GM18505 (cell line): ENCODE measurements around the gene SAMD1.
"Not testable (repeated sequence)": the region's sequence is repeated elsewhere in the genome, so short reads cannot be mapped to it uniquely, and the experiment has no call there.

ENCODE experiments used
- ATAC-seq: cut with Tn5 transposase; IDR thresholded peaks from one replicate; pipeline ENCODE4 v1.9.1; 2021; ENCODE audit not compliant: unreplicated experiment
- POLR2A ChIP-seq: IDR thresholded peaks from 4 replicates; pipeline ENCODE4 v1.6.1; 2011; ENCODE audit warnings: borderline replicate concordance; ENCODE audit not compliant: insufficient read depth, insufficient read length; ENCODE audit errors: extremely low read depth

Gene SAMD1

DNA sequence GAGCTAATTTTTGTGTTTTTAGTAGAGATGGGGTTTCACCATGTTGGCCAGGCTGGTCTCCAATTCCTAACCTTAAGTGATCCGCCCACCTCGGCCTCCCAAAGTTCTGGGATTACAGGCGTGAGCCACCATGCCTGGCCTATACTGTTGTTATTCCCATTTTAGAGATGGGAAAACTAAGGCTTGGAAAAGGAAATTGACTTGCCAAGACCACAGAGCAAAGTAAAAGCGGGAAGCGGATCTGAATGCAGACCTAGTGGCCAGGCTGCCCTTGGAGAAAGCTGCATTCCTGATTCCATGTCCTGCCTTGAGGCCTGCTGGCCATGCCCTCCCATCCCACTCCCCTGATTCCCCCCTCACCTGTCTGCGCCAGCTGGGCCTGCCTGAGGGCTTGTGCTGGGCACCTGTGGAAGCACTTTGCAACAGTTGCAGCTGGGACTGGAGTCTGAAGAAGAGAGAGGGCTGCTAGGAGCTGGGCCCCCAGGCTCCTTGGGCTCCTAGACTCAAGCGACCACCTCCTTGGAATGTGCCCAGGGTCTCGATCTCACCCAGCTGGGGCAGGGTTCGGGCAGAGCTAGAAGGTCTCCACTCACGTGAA lies 34.4 kb downstream of the SAMD1 start:
- no peak for ATAC-seq
- no peak for TF ChIP-seq POLR2A

DNA sequence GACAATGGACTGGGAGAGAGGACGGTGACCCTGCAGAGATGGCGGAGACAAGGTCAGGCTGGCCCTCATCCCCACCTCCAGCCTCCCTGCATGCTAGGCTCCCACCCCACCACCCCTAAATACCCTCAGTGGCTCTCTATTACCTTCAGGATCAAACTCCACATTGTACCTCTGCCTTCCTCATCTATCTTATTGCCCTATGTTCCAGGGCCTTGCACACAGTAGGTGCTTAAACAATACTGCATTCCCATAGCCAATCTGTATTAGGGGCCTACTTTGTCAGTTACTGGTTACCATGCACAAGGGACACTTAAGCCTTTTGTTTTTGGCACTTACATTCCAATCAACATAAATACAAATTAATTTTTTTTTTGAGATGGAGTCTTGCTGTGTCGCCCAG lies 35.2 kb downstream of the SAMD1 start:
- TF ChIP-seq POLR2A: no peak
- no peak for ATAC-seq

DNA sequence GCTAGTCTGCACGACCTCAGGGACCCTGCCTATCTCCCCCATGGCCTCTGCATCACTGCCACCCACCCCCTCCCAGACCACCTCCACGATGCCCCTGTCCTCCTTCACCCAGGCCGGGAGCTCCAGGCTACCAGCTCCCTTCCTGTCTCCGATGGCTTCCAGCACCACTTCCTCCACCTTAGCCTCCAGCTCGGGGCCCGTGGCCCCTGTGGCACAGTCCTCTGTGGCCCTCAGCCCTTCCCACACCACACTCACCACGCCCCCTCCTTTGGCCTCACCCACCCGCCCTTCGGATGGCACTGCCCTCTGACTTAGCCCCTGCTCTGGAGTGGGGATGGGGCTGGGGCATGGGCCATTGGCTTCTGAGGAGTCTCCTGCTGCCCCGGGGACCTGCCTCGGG lies 35.8 kb downstream of the SAMD1 start:
- ATAC-seq: no peak
- no peak for TF ChIP-seq POLR2A

DNA sequence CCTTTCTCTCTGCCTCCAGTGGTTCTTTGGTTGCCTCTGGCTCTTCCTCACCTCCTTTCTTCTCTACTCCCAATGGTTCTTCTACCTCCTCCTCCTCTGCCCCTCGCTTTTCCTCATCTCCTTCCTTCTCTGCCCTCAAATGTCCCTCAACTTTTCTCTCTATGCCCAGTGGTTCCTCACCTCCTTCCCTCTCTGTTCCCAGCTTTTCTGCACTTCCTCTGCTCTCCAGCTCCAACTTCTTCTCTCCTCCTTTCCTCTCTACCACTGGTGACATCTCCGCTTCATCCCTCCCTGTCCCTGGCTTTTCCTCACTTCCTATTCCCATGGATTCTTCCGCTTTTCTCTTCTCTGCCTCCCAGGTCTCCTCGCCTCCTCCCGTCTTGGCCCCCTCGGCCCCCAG lies 36.5 kb downstream of the SAMD1 start:
- ATAC-seq: no peak
- TF ChIP-seq POLR2A: no peak

DNA sequence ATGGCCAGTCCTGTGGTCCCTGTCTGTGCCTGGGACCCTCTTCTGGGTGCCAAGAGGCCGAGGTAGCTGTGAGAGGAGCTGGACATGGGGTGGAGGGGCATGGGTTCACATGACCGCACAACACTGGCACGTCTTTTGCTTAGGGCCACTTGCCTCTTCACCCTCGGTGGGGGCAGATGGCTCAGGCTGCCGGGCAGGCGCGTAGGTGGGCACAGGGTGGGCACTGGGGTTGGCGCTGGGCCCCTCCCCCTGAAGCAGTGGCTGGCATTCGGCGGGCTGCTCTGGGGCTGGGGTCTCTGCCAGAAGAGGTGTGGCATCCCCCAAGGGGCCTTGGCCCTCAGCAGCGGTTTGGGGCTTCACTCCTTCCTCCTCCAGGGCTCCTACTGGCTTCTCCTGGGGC lies 37.1 kb downstream of the SAMD1 start:
- no peak for ATAC-seq
- no peak for TF ChIP-seq POLR2A

DNA sequence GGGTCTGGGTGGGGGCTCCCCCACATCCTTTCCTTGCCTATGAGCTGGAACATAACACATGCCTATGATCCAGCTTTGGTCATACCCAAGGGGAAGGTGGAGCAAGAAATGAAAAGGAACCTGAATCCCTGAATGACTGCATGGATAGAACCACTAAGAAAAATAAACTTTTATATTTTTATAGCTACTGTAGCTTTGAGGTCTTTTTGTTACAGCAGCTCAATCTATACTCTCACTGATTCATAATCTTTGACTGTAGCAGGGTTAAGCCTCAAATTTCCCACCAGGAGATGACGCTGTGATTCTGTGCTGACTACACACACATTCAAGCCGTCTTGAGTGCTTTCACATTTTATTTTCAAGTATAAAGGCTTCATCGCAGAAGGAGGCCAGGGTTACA lies 37.5 kb downstream of the SAMD1 start:
- no peak for TF ChIP-seq POLR2A

DNA sequence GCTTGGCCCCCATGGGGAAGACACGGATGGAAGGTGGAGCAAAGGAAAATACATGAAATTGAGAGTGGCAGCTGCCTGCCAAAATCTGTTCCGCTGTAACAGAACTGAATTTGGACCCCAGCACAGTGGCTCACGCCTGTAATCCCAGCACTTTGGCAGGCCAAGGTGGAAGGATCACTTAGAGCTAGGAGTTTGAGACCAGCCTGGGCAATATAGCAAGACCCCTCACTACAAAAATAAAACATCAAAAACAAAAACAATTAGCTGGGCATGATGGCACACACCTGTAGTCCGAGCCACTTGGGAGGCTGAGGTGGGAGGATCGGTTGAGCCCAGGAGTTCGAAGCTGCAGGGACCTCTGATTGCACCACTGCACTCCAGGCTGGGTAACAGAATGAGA lies 38.1 kb downstream of the SAMD1 start:
- ATAC-seq: no peak
- no peak for TF ChIP-seq POLR2A

More for the DNA sequence above, 37.5 kb downstream of the SAMD1 start:
- no peak for ATAC-seq

DNA sequence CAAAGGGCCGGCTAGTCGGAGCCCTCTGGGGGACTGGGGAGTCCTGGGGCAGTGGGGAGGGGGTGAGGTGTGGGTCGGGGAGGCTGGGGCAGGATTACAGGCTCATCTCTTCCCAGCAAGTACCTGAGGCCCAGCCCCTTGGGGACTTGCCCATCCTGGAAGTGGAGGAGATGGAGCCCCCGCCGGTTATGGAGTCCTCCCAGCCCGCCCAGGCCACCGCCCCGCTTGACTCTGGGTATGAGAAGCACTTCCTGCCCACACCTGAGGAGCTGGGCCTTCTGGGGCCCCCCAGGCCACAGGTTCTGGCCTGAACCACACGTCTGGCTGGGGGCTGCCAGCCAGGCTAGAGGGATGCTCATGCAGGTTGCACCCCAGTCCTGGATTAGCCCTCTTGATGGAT lies 38.6 kb downstream of the SAMD1 start:
- no peak for TF ChIP-seq POLR2A
- ATAC-seq: no peak

DNA sequence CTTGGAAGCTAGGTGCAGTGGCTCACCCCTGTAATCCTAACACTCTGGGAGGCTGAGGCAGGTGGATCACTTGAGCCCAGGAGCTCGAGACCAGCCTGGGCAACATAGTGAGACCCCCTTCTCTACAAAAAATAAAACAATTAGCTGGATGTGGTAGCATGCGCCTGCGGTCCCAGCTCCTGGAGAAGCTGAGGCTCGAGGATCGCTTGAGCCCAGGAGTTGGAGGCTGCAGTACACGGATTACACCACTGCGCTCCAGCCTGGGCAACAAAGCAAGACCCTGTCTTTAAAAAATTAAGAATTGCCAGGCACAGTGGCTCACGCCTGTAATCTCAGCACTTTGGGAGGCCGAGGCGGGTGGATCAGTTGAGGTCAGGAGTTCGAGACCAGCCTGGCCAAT lies 39.6 kb downstream of the SAMD1 start:
- not testable (repeated sequence) for ATAC-seq

DNA sequence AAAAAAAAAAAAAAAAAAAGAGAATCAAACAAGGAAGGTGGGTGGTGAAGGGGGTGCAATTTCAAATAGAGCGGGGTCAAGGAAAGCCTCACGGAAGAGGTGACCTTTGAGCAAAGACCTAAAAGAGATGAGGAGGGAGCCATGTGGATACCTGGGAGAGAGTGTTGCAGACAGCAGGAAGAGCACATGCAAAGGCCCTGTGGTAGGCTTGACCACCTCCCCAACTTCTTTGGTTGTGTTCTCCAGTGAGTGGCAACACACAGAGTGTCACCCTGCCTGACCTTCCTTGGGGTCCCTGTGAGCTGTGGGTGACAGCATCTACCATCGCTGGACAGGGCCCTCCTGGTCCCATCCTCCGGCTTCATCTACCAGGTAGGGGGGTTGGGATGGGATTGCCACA lies 40.0 kb downstream of the SAMD1 start:
- TF ChIP-seq POLR2A: no peak
- no peak for ATAC-seq

DNA sequence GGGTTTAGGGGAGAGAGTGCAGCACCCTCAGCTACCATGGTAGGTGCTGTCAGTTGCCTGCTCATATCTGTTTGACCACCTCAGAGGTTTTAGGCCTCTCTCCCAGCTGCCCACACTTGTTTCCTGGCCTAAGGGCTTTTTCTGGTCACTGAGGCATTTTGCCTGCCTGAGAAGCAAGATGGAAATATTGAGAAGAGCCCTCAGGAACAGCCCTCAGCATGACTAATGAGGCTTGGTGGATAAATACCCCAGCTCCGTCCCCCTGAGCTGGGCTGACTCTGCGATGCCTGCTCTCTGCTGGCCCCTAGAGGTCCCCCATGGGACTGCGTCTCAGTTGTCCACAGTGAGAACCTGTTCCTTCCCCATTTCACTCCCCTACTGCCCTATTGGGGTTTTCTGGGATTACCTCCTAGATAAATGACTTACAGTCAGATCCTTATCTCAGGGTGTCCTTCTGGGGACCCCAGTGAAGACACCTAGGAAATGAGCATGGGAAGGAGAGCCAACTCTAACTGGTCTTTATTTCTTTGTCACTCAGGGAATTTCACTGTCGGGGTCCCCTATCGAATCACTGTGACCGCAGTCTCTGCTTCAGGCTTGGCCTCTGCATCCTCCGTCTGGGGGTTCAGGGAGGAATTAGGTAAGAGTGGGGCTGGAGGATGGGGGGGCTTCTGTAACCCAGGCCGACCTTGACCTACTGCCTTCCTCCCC lies 42.0 kb downstream of the SAMD1 start:
- no peak for TF ChIP-seq POLR2A
- no peak for ATAC-seq

DNA sequence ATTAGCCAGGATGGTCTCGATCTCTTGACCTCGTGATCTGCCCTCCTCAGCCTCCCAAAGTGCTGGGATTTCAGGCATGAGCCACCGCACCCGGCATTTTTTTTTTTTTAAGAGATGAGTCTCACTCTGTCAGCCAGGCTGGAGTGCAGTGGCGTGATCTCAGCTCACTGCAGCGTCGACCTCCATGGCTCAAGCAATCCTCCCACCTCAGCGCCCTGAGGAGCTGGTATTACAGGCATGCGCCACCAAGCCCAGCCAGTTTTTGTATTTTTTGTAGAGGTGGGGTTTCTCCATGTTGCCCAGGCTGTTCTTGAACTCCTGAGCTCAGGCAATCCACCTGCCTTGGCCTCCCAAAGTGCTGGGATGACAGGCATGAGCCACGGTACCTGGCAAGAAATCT lies 42.7 kb downstream of the SAMD1 start:
- ATAC-seq: not testable (repeated sequence)

DNA sequence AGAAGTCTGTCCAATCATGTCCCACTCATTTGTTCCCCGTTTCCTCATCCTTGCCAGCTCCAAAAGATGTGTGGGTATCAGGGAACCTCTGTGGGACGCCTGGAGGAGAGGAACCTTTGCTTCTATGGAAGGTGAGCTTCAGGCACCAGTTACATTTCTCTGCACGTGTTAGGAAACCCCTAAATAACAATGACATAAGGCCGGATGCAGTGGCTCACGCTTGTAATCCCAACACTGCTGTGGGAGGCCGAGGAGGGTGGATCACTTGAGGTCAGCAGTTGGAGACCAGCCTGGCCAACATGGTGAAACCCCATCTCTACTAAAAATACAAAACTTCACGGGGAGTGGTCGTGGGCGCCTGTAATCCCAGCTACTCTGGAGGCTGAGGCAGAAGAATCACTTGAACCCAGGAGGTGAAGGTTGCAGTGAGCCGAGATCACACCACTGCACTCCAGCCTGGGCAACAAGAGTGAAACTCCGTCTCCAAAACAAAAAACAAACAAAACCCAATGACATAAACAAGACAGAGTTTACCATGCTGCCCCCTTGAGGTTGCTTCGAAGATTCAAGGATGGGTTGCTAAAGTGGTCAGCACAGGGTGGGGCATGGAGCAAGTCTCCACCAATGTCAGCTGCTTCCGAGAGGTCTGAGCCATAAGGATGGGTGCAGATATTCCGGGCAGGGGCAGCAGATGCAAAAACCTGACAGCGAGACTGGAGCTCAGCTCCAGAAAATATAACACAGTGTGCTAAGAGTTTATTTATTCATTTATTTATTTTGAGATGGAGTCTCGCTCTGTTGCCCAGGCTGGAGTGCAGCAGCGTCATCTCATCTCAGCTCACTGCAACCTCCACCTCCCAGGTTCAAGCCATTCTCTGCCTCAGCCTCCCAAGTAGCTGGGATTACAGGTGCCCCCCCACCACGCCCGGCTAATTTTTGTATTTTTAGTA lies 47.6 kb downstream of the SAMD1 start:
- not testable (repeated sequence) for ATAC-seq

DNA sequence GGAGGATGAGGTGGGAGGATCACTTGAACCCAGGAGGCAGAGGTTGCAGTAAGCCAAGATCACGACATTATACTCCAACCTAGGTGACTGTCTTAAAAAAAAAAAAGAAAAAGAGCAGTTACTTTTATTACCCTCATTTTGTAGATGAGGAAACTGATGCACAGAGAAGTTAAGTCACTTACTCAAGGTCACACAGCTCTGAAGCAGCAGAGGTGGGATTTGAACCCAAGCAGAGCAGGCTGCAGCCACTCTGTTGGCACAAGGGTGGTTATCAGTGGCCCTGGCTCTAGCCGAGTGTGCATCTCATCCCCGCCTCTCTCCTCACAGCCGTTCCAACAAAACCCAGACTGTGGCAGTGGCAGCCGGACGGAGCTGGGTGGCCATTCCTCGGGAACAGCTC lies 51.4 kb downstream of the SAMD1 start:
- no peak for TF ChIP-seq POLR2A
- ATAC-seq: no peak
